ENCODE measurements around the gene GFOD1. TPM values are rescaled to one million over a fixed set of nuclear protein-coding genes. Genes with fewer than 3 reads are reported as not detected.
A peak's percentile ranks its signal among the peaks of the same experiment; 100 is the strongest.

GFOD1 gene
- total and polyA plus RNA-seq, 10 of the 15 experiments (the other 5 are each of a cell fraction or from before 2014, with no cell fraction given) = 6.5 to 41.4 (median 16.0) TPM

DNA sequence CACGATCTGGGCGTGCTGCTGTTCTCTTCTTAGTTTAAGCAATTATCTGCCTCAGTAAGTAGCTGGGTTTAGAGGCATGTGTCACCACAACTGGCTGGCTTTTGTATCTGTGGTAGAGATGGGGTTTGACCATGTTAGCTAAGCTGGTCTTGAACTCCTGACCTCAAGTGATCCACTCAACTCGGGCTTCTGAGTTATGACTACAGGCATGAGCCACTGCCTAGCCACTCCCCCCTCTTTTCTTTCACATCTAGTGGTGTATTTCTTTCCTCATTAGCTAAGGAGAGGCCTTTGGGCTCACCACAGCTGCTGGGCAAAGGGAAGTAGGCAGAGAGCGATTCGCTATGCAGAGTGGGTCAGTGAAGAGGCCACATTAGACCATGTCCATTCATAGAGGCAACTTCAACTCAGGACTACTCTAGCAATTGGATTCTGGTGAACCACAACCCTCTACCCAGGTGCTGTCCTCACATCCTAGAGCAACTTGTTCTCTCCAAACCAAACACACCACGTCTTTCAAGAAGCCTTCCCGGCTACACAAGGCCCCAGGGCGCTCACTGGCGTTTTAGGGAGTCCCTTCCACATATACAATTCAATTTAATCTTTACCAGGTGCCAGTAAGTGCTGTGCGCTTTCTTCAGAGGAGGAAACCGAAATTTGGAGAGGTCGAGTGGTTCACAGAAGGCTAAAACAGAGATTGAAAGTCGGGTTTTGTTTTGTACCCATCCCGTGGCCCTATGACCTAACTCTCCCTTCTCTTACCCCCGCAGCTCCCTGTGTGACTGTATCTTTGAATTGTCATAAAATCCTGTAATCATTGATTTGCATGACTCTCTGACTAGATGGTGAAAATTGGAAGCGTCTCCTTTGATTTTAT lies 26.5 kb upstream of the GFOD1 start:
- peak; percentile 67 for ATAC-seq
- no peak for FAIRE-seq
- H3K4me1 ChIP-seq (ENCODE audit: control insufficient read depth, insufficient read depth, low read length) = no peaks in the 10 kb centered on the region
- no peak overlapping the region for H3K9ac ChIP-seq (ENCODE audit: control insufficient read depth, insufficient read depth, low read length)
- no peak overlapping the region for H3K4me2 ChIP-seq (ENCODE audit: control insufficient read depth, insufficient read depth)
- H3K4me3 ChIP-seq = no peak overlapping the region
- H4K20me1 ChIP-seq (ENCODE audit: control insufficient read depth, insufficient read depth) = no peaks in the 10 kb centered on the region
- H3K27me3 ChIP-seq (replicated peaks in 1 of 2; ENCODE audit: control insufficient read depth in 2 of 2, insufficient read depth in 2 of 2, low read length in 1 of 2) = no peaks in the 10 kb centered on the region
- WGBS (ENCODE audit: insufficient coverage, insufficient replicate concordance, low lambda C conversion rate, missing lambda C conversion rate) = 39% methylated on average over 16 of the region's 16 CpGs
- no peak overlapping the region for H3K27ac ChIP-seq (ENCODE audit: control insufficient read depth, insufficient read depth)
- TF ChIP-seq, protein P1, sequence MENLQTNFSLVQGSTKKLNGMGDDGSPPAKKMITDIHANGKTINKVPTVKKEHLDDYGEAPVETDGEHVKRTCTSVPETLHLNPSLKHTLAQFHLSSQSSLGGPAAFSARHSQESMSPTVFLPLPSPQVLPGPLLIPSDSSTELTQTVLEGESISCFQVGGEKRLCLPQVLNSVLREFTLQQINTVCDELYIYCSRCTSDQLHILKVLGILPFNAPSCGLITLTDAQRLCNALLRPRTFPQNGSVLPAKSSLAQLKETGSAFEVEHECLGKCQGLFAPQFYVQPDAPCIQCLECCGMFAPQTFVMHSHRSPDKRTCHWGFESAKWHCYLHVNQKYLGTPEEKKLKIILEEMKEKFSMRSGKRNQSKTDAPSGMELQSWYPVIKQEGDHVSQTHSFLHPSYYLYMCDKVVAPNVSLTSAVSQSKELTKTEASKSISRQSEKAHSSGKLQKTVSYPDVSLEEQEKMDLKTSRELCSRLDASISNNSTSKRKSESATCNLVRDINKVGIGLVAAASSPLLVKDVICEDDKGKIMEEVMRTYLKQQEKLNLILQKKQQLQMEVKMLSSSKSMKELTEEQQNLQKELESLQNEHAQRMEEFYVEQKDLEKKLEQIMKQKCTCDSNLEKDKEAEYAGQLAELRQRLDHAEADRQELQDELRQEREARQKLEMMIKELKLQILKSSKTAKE (IDR thresholded peaks at IDR 0.05; ENCODE audit: low read depth, poor library complexity, severe bottlenecking) = no peak
- ChIA-PET POLR2A (no interaction called here), CTCF (no interaction called here), RAD21 (ENCODE audit: unreplicated experiment) (no interaction called here), SMC1A (ENCODE audit: uncharacterized antibody, unreplicated experiment) (interaction anchor here (1.0 to 1.3 kb wide), 3 partner anchors 9 to 282 kb away, joined by 3 to 5 read pairs (median 3); no protein-coding TSS in a partner anchor)
- no TSS peak for BruUV-seq (replicated peaks)
- no peaks in the 10 kb centered on the region; the same call in 2 of the 3 replicates for H3K9me3 ChIP-seq (replicated peaks; ENCODE audit: control insufficient read depth, insufficient read depth, low read length)
- intact Hi-C loops (cut with micrococcal nuclease; ENCODE audit: unreplicated experiment) = no loop called here
- H3K79me2 ChIP-seq (ENCODE audit: control insufficient read depth, insufficient read depth, low read length) = no peaks in the 10 kb centered on the region
- no peak overlapping the region for H2AFZ ChIP-seq (ENCODE audit: control insufficient read depth, low read depth, low read length)
- DNase-seq (ENCODE audit: low read depth, low spot score) = no peak
- in situ Hi-C loops (cut with MboI) = no loop called here
- no peaks in the 10 kb centered on the region for H3K36me3 ChIP-seq (ENCODE audit: control insufficient read depth in 2 of 2, insufficient read depth in 2 of 2, low read length in 1 of 2)

DNA sequence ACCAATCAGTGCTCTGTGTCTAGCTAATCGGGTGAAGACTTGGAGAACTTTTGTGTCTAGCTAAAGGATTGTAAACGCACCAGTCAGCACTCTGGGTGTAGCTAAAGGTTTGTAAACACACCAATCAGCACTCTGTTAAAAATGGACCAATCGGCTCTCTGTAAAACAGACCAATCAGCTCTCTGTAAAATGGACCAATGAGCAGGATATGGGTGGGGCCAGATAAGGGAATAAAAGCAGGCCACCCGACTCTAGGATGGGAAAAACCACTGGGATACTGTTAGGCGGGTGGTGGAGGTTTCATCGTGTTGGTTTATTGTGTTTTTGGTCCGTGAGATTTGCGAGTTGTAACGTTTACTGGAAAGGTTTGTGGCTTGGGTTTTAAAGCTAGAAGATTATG lies 25.5 kb upstream of the GFOD1 start:
- H3K79me2 ChIP-seq (ENCODE audit: control insufficient read depth, insufficient read depth, low read length) = no peaks in the 10 kb centered on the region
- TF ChIP-seq NR2F1 (conservative IDR thresholded peaks at IDR 0.05) (no peak), TARDBP (IDR thresholded peaks at IDR 0.05; ENCODE audit: borderline replicate concordance) (no peak), MEF2A (IDR thresholded peaks at IDR 0.05; ENCODE audit: insufficient read depth, low read depth, low read length) (no peak), ZNF274 (IDR thresholded peaks at IDR 0.05; ENCODE audit: insufficient read depth, insufficient read length) (no peak), PAX8 (IDR thresholded peaks at IDR 0.05) (no peak), RFX5 (IDR thresholded peaks at IDR 0.05; ENCODE audit: low read depth, low read length) (no peak)
- TF ChIP-seq, protein P2, sequence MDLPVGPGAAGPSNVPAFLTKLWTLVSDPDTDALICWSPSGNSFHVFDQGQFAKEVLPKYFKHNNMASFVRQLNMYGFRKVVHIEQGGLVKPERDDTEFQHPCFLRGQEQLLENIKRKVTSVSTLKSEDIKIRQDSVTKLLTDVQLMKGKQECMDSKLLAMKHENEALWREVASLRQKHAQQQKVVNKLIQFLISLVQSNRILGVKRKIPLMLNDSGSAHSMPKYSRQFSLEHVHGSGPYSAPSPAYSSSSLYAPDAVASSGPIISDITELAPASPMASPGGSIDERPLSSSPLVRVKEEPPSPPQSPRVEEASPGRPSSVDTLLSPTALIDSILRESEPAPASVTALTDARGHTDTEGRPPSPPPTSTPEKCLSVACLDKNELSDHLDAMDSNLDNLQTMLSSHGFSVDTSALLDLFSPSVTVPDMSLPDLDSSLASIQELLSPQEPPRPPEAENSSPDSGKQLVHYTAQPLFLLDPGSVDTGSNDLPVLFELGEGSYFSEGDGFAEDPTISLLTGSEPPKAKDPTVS (IDR thresholded peaks at IDR 0.05; ENCODE audit: low read depth, low read length) = no peak
- TF ChIP-seq, protein P3, sequence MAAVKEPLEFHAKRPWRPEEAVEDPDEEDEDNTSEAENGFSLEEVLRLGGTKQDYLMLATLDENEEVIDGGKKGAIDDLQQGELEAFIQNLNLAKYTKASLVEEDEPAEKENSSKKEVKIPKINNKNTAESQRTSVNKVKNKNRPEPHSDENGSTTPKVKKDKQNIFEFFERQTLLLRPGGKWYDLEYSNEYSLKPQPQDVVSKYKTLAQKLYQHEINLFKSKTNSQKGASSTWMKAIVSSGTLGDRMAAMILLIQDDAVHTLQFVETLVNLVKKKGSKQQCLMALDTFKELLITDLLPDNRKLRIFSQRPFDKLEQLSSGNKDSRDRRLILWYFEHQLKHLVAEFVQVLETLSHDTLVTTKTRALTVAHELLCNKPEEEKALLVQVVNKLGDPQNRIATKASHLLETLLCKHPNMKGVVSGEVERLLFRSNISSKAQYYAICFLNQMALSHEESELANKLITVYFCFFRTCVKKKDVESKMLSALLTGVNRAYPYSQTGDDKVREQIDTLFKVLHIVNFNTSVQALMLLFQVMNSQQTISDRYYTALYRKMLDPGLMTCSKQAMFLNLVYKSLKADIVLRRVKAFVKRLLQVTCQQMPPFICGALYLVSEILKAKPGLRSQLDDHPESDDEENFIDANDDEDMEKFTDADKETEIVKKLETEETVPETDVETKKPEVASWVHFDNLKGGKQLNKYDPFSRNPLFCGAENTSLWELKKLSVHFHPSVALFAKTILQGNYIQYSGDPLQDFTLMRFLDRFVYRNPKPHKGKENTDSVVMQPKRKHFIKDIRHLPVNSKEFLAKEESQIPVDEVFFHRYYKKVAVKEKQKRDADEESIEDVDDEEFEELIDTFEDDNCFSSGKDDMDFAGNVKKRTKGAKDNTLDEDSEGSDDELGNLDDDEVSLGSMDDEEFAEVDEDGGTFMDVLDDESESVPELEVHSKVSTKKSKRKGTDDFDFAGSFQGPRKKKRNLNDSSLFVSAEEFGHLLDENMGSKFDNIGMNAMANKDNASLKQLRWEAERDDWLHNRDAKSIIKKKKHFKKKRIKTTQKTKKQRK (IDR thresholded peaks at IDR 0.05; ENCODE audit: low read depth, low read length) = no peak

More for the DNA sequence above, 25.5 kb upstream of the GFOD1 start:
- in situ Hi-C loops (cut with MboI) = no loop called here
- FAIRE-seq = no peak
- no peaks in the 10 kb centered on the region for H3K27me3 ChIP-seq (replicated peaks in 1 of 2; ENCODE audit: control insufficient read depth in 2 of 2, insufficient read depth in 2 of 2, low read length in 1 of 2)
- H4K20me1 ChIP-seq (ENCODE audit: control insufficient read depth, insufficient read depth) = no peaks in the 10 kb centered on the region
- DNase-seq (ENCODE audit: low read depth, low spot score) = no peak
- ChIA-PET POLR2A (interaction anchor here (0.6 kb wide), 1 partner anchor 70 kb away, joined by 4 read pairs; no protein-coding TSS in a partner anchor), CTCF (interaction anchor here (1.1 kb wide), 1 partner anchor 62 kb away, joined by 3 read pairs; no protein-coding TSS in a partner anchor), SMC1A (ENCODE audit: uncharacterized antibody, unreplicated experiment) (interaction anchor here (0.9 to 1.3 kb wide), 3 partner anchors 10 to 50 kb away, joined by 3 to 5 read pairs (median 3); no protein-coding TSS in a partner anchor), RAD21 (ENCODE audit: unreplicated experiment) (no interaction called here)
- 88% methylated on average over 9 of the region's 9 CpGs for WGBS (ENCODE audit: insufficient coverage, insufficient replicate concordance, low lambda C conversion rate, missing lambda C conversion rate)
- no peak overlapping the region for H2AFZ ChIP-seq (ENCODE audit: control insufficient read depth, low read depth, low read length)
- no peak overlapping the region for H3K4me3 ChIP-seq
- no peaks in the 10 kb centered on the region for H3K36me3 ChIP-seq (ENCODE audit: control insufficient read depth in 2 of 2, insufficient read depth in 2 of 2, low read length in 1 of 2)
- BruUV-seq (replicated peaks) = no TSS peak
- no peak overlapping the region for H3K4me2 ChIP-seq (ENCODE audit: control insufficient read depth, insufficient read depth)
- no peaks in the 10 kb centered on the region for H3K4me1 ChIP-seq (ENCODE audit: control insufficient read depth, insufficient read depth, low read length)
- ATAC-seq = no peak
- no peaks in the 10 kb centered on the region; the same call in 2 of the 3 replicates for H3K9me3 ChIP-seq (replicated peaks; ENCODE audit: control insufficient read depth, insufficient read depth, low read length)
- H3K27ac ChIP-seq (ENCODE audit: control insufficient read depth, insufficient read depth) = no peak overlapping the region
- intact Hi-C loops (cut with micrococcal nuclease; ENCODE audit: unreplicated experiment) = no loop called here
- H3K9ac ChIP-seq (ENCODE audit: control insufficient read depth, insufficient read depth, low read length) = no peak overlapping the region

Measured in GM12878 (cell line).